Esophagus mucosa (tissue), 1 donor: Measurements from ENCODE around the gene ARHGEF35. TPM values are rescaled to one million over a fixed set of nuclear protein-coding genes. Genes with fewer than 3 reads are reported as not detected.
A peak's percentile ranks its signal among the peaks of the same experiment; 100 is the strongest.
"Not testable (repeated sequence)": the region's sequence is repeated elsewhere in the genome, so short reads cannot be mapped to it uniquely, and the experiment has no call there.

Experiments used
- ATAC-seq: fragments of 200-7000 bp; cut with Tn5 transposase; one replicate; pipeline ENCODE4 v1.9.1; 2020
- total RNA-seq: library from RNA; stranded (reverse); gene quantifications from one replicate; pipeline ENCODE4 v1.2.4, GENCODE V29; 2023
- donor health status: DM: yes; HTN: yes; CAD: no.

Gene ARHGEF35
- total RNA-seq = 19.7 TPM

DNA sequence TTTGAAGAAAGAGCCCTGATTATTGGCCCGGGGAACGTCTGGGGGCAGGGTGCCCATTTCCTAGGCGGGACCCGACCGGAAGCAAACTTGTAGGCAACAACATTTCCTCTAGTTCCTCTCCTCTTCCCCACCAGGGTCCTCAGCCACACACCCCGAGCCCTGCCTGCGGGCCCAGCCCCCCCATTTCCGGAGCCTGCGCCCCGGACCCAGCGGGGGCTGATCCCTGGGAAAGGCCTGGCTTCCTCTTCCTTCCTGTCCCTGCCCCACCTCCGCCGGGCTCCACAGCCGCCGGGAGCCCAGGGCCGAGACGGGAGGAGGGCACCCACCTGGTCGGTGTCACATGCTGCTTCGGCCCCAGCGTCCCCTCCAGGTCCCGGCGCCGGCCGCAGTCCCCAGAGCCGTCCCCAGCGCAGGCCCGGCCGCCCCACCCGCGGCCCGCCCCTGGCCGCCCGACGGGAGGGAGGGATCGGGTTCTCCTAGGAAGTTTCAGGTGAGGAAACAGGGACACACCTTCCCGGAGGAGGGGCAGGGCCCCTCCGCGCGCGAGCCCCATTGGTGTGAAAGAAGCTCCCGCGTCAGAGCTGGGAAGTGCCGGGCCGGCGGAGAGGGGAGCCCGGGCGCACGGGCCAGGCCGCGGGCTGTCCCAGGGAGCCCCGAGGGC is at the start of gene ARHGEF35:
ARHGEF35 (minus strand) TSS at position 622 of the 661 bp plus-strand sequence. CDS start 7,450 bp downstream, outside the sequence.
- peak; percentile 97 for ATAC-seq

DNA sequence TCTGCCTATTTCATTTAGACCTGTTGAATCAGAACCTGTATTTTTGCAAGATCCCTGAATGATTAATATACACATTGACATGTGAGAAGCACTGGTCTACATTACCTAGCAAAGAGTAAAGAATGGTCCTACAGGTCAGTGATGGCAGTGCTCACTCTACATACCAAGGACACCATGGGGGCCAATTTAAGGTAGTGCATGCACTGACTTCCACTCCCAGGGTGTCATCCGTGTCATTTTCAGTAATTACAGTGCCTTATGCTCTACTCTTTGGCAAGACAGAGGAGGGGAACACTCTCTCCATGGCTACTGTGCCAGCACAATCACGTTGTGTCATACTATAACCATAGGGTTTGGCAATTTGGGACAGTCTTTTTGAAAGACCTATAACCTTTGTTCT is 49.7 kb upstream of the ARHGEF35 start:
- ATAC-seq = not testable (repeated sequence)

DNA sequence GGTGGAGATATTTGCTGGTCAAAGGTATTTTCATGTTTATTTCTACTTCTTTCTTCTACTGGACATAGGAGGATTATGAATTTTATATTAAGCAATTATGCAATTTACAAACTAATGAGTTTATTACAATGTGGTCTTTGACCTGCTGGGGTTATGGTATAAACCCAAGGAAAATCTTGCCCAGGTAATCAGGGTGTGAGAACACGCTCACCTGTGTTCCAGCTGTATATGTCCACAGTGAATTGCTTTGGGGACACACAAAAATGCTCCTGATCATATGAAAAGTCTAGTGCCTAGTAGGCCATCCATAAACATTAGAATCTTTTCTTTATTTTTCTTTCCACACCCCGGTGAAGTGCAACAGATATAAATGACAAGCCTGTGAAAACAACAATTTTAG is 43.7 kb upstream of the ARHGEF35 start, which contains the start of gene OR2A42:
OR2A42 (minus strand) TSS at position 241 of the 400 bp plus-strand sequence. CDS start 6,762 bp downstream, outside the sequence.
- ATAC-seq = not testable (repeated sequence)

DNA sequence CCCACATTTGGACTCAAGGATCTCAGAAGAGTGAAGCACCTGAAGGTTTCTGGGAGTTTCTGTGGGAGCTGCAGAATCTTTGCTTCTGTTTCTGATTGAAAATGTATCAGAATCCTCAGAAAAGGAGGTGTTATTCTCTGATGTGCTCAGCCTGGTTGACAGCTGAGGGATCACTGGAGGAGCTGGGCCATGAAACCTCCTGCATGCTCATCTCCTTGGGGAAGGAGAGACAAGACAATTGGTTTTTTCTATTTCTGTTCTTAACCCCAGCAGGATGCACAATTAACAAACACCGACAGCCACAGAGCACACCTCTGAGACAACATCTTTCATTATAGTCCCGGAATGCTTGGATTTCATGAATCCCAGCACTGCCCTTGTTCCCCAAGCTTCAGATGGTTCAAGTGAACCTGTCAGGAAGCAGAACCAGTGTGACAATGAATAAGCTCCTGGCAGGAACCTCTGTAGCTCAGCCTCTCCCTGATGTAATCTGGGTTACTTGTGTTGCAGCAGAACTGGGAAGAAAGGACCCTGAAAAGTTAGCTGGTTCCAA is 43.0 kb upstream of the ARHGEF35 start:
- ATAC-seq = not testable (repeated sequence)

DNA sequence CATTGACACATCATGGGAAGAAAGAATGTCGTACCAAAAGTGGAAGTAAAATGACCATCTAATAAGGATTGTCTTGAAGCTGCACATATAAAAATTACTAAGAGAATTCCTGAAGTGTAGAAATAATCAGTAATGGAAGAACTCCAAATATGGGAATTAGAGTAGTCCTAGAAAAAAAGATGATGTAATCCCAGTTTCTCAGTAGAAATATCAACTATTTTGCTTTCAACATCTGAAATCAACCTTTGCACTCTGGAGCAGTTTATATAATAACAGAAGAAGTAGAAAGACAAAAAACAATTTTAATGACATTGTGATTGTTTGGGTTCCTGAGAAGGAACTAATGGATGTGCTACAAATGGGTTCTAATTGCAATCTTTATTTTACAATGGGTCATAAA is 37.4 kb upstream of the ARHGEF35 start:
- not testable (repeated sequence) for ATAC-seq

DNA sequence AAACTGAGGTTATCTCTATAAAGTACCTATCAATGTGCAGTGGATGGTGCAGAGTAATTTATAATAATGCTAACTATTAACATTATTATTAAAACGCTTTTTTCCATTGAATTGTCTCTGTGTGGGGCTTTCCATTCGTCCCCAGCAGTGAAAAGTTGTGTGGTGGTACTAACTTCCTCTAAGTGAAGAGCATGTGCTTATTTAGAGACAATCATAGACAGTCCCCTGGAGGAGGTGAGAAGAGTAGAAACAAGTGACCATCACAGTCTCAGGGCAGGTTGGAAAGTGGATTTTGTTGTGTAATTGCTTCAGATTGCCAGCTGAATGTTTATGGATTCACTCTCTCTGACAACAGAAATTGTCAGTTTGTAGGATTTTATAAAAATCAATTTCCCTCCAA is 35.4 kb upstream of the ARHGEF35 start:
- ATAC-seq = not testable (repeated sequence)

DNA sequence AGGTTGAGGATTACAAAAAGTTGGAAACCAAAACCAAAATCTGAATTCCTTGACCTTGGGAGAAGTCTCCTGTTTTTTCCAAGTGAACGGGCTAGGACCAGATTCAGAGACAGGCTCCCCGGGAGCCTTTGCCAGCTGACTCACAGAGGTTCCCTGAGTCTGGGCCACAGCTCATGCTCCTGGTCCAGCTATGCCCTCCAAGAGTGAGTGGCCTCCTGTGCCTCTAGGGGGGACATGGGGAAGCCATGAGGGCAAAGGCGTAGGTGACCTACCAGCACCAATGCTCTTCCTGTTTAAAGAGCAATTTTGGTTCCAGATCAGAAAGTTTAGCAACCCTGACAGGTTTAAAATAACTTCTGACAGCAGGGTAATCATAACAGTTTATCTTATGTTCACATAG is 33.2 kb upstream of the ARHGEF35 start:
- not testable (repeated sequence) for ATAC-seq

DNA sequence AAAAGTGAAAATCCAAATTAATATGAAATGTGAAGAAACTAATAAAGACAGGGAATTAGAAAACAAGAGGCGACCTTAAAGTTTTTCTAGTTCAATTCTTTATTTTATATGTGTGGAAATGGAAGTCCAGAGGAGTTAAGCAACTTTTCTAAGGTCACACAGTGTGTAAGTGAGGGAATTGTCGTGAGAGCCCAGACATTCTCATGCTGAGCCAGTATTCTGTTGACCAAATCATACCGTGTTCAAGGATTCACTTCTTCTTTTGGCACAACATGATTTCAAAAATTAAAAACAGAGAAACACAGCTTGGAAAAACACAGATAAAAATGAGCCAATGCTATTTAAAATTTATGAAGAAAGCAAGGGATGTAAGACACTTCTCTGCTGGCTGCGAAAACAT is 31.2 kb upstream of the ARHGEF35 start:
- not testable (repeated sequence) for ATAC-seq

DNA sequence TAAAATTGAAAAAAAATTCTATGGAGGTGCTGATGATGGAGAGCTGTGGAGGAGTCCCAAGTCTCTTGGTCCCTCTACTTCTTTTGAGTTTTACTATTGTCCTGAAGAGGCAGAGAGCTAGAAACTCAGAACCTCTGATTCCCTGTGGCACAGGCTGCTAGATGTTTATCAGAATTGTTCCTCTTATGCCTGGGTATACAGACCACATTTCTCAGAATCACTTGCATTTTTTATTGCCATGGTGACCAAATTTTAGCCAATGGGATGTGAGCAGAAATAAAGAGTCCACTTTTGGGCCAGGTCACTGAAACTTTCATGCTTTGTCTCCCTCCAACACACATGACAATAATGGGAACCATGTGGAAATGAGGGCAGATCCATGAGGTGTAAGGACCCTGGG is 28.0 kb upstream of the ARHGEF35 start:
- not testable (repeated sequence) for ATAC-seq

DNA sequence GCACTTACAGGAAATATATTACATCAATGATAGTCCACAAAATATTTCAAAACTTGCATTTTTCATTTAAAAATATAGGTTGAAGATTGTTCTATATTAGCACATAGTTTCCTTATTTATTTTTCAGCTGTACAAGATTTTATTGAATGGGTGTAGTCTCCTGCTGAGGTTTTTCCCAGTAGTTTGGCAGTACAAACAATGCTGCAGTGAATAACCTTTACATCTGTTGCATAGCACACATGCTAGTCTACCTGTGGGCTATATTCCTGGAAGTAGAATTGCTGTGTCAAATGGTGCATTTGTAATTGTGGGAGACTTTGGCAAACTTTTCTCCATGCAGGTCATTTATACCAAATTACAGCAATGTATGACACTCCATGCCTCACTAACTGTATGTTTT is 24.9 kb upstream of the ARHGEF35 start:
- not testable (repeated sequence) for ATAC-seq

DNA sequence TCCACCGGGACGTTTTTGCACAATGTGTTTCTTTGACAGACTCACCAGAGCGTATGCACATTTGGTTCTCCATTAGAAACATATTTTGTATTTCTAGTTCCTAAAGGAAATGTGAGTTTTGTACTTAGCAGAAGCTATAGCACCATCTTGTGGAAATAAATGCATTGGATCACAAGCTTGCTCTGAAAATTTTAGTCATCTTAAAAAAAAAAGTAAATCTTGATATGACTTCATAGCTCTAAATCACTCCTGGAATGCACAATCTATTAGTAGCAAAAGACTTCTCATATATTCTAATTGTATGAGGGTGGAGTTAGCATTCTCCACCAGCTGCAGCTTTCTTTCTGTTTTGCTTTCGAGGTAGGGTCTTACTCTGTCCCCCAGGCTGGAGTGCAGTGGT is 23.5 kb upstream of the ARHGEF35 start:
- ATAC-seq = peak; percentile 59

DNA sequence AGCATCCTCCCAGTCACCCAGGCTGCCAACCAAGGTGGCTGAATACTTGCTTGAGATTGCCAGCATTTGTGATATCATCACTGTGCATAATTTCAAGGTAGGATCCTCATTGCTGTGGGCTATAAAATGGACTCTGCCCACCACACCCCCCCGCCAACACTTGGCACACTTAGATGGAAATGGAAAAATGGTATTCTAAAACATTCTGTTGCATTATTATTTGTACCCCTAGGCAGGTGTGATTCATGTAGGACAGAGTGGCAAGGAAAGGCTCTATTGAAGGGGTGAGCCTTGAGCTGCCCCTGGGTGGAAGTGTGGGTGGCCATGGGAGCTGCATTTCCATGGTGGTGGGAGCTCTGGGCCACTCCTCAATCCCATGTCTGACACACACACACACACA is 22.9 kb upstream of the ARHGEF35 start:
- not testable (repeated sequence) for ATAC-seq

DNA sequence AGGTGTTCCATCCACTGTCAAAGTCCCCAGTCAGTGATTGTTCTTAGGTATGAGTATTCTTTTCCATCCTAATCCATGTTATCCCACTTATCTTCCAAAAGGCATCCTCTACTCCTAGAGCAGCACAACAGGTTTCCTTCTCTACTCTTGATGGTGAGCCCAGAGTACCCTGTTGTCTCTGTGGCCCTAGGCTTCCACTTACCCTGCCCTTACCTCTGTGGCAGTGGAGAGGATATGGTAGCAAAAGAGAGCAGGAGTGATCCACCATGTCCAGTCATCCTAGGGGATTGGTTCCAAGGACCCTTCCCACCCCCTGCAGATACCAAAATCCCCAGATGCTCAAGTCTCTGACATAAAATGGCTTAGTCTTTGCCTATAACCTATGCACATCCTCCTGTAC is 21.6 kb upstream of the ARHGEF35 start:
- not testable (repeated sequence) for ATAC-seq

DNA sequence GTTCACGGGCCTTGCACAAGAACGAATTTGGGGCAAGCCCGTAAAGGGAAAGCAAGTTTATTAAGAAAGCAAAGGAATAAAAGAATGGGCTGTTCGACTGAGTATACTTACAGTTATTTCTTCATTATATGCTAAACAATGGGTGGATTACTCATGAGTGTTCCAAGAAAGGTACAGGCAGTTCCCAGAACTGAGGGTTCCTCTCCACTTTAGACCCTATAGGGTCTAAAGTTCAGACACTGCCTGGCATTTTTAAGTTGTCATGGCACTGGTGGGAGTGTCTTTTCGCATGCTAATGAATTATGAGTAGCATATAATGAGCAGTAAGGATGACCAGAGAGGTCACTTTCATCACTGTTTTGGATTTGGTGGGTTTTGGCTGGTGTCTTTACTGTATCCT is 9.7 kb upstream of the ARHGEF35 start:
- ATAC-seq = peak; percentile 89

DNA sequence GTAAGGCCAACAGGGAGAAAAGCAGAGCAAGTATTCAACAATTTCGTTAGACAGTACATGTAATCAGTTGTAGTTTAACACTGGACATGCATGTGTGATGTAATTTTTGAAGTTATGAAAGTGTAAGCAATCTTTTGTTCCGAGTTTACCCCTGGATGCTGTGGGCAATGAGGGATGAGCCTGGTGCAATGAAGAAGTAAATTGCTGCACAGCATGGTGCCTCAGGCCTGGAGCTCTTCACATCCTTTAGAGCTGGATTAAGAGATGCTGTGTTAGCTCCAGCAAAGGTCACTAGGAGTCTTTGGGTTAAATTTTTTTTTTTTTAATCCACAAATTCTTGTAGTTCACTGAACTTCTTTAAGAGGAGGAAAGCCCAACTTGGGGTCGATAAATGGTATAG is 7.5 kb upstream of the ARHGEF35 start:
- ATAC-seq = not testable (repeated sequence)

DNA sequence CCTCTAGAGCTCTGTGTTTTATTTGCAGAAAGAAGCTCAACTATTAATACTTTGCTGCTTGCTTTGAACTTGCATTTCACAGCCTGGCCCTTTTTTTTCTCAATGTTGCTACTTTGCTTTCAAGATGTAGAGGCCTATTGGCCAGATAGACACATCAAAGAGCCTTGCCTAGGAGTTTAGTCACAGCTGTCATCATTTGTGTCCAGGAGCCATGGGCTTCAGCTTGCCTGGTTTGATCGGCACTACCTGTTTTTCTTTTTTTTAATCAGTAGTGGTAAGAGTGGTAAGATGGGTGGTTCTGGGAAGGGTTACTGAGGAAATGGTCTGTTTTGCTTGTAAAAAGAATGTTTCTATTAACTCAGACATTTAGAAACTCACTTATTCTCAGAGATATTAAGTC is 6.3 kb upstream of the ARHGEF35 start:
- not testable (repeated sequence) for ATAC-seq

DNA sequence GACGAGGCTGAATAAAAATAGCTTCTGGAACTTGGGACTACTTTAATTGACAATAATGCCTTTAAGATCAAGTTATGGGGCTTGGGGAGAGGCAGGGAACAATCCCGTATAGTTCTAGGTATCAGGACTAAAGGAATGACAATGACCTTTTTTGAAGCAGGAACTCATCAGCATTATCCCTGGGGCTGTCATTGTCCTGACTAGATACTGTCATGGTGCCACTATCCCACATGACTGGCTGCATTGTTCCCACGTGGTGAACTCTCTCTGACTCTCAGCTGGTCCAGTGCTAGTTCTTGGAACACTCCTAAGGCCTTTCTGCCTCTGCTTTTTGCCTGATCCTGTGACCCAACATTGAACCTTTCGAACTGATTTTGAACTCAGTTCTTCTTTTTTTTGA is 3.3 kb upstream of the ARHGEF35 start:
- ATAC-seq = not testable (repeated sequence)

DNA sequence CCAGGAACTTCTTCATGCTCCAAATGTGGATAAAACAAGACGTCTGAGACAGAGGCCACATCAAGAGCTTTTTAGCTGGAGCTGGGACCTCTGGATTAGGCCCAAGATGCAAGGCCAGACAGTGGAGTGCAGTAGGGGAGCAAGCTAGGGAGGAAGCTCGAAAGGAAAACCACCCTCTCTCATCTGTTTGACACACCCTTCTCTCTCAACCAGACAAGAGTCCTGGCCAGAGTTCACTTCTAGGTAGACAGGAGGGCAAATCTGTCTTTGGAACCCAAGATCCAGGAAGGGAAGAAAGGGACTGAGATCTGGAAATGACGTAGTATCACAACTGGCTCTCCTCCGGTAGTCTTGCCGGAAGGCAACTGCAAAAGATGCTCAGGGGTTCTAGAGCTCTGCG is 1.2 kb downstream of the ARHGEF35 start:
- ATAC-seq = peak; percentile 27

DNA sequence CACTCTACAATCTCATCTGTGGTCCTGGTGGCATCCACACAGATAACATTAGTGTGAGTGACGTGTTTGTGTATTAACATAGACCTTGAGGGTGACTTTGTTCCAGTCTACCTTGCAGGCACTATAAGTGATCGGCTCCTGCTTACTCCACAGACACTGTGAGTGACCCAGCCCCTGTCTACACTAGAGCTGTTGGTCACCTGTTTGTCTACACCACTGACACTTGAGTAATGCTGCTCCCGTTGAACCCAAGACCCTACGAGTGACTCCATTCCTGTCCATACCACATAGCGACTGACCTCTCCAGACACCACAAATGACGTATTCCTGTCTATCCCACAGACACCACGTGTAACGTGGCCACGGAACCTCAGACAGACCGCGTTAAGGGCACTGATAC is 1.9 kb downstream of the ARHGEF35 start:
- not testable (repeated sequence) for ATAC-seq

DNA sequence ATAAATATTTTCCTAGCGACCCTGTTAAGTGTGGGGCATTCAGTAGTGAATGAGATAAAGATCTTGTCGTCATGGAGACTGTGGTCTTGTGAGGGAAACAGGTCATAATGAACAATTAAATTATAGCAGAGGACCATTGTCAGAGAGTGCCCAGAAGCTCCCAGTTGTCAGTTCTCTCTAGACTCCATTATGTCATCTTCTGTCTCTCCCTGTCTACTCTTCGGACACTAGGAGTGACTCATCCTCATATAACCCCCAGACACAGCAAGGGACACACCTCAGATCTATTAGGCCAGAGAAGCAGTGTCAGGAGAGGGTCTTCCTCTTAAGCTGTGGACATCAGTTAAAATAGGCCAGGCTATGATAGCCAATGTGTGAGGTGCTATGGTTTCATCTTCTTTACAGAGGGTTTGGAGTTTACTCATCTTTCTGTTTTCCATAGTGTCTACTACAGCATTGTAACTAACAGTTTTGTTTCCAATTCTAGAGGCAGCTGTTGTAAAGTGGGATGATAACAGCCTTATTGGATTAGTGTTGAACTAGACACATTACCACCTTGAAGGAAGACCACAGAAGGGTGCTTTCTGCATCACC is 7.0 kb downstream of the ARHGEF35 start:
- not testable (repeated sequence) for ATAC-seq

DNA sequence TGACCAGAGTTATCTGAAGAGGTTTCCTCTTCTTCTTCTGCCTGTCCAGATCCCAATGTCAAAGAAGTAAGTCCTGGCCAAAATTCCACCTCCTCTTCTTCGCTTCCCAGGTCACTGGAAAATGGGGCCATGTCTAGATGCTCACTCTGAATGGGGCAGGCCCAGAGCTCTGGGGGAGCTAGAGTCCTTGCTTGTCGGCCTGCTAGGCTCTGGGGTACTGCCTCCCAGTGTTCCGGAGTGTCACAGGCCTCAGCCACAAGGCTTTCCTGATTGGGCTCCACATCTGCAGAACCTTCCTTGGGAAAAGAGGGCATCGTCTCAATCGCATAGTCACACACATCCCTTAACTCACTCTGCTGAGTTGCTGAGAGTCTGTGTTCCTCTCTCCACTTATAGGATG is 7.8 kb downstream of the ARHGEF35 start:
- not testable (repeated sequence) for ATAC-seq

DNA sequence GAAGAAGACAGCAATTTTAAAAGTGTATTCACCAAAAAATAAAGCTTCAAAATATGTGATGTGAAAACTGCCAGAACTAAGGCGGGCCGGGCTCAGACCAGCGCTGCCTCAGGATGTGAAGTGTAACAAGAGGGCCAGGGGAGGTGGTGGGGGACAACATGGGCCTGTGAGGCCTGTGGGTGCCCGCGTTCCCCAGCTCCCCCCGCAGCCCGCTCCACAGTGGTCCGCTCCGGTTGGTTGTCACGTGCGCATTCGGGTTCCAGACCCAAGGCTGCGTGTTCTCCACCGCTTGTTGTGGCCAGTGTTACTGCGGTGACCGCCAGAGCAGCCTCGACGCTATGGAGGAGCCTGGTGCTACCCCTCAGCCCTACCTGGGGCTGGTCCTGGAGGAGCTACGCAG is 12.5 kb downstream of the ARHGEF35 start, which contains the start of gene CTAGE4:
CTAGE4 (plus strand) TSS at position 301 of the 400 bp plus-strand sequence; CDS start at position 339, 38 bp downstream.
- not testable (repeated sequence) for ATAC-seq

DNA sequence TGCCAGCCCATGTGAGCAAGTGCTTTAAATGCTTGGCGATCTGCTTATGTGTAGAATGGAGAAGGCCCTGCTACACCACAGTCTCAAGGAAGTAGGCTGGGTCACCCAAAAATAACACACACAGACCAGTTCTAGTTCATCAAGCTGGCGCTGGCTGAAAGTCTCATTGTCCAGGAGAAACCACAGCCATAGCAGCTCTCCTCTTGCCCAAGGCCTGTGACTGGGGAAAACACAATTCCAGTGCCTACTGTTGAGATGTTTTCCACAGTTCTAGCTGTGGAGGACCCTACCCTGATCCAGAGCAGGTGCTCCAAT is 16.5 kb downstream of the ARHGEF35 start:
- ATAC-seq = not testable (repeated sequence)
